Activated CD8-positive, alpha-beta memory T cell treated with anti-CD3 and anti-CD28 coated beads, Interleukin-2, amount 50 U/mL, for 24 hours (primary cell): ENCODE measurements around the gene PFN2.
"Not testable (repeated sequence)": the region's sequence is repeated elsewhere in the genome, so short reads cannot be mapped to it uniquely, and the experiment has no call there.

Experiments used
- DNase-seq: peaks from one replicate; pipeline ENCODE4 v3.0.0-alpha.2; 2020; ENCODE audit errors: extremely low read depth

Gene PFN2

GRCh38 chr3:149970716-149971402 is at the start of gene PFN2:
Gene PFN2, minus strand, starts transcription at chr3:149970895. Its CDS starts 39 bp downstream, at chr3:149970856.
- no peak for DNase-seq

DNA sequence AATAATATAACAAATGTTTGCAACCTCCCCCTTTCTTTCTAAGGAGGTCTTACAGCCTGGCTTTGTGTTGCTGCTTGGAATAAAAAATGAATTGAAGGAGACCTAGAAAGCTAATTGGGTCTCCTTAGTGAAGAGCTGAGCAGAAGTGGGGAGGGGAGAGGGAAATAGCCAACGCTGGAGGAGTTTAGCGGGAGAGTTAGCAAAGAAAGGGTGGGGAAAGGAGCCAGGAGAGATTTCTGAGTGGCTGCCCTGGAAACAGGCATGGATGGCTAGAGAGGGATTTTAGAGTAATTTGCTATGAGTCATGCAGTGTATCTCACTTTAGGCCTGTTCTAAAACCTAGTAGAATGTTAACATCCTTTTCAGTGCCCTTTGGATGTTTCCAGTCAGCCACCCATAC is 45.2 kb upstream of the PFN2 start:
- no peak for DNase-seq

- no peak for DNase-seq
These were observed 44.1 kb upstream of the PFN2 start for GRCh38 chr3:150014782-150015181.

DNA sequence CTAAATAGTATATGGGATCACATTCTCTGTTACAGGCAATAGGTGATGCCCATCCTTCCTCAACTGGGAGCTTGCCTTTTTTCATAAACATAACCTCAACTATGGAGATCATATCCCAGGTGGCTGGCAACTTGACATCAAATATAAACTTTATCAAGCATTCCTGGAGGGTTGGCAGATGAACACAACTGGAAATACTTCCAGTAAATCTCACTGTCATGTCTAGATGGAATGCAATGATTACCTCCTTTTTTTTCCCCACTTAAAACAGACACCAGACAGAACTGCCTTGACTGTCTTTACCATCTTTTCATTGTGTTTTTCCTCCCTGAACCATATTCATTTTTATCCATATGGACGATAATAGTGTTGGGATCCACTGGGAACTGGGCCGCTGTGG is 43.1 kb upstream of the PFN2 start:
- no peak for DNase-seq

DNA sequence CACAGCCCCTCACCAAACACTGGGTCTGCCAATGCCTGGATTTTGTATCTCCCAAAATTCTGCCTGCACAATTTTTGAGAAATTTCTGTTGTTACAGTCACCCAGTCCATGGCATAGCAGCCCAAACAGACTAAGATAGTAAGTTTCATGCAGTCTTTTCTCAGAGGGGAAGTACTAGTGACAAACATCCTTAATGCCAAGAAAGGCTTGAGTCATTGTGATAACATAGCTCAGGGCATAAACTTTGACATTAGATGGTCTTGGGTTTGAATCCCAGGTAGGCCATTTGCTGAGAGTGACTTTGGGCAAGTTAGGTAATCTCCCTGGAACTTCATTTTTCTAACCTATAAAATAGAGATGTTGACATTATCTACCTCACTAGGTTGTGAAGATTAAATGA is 36.1 kb upstream of the PFN2 start:
- DNase-seq: no peak

DNA sequence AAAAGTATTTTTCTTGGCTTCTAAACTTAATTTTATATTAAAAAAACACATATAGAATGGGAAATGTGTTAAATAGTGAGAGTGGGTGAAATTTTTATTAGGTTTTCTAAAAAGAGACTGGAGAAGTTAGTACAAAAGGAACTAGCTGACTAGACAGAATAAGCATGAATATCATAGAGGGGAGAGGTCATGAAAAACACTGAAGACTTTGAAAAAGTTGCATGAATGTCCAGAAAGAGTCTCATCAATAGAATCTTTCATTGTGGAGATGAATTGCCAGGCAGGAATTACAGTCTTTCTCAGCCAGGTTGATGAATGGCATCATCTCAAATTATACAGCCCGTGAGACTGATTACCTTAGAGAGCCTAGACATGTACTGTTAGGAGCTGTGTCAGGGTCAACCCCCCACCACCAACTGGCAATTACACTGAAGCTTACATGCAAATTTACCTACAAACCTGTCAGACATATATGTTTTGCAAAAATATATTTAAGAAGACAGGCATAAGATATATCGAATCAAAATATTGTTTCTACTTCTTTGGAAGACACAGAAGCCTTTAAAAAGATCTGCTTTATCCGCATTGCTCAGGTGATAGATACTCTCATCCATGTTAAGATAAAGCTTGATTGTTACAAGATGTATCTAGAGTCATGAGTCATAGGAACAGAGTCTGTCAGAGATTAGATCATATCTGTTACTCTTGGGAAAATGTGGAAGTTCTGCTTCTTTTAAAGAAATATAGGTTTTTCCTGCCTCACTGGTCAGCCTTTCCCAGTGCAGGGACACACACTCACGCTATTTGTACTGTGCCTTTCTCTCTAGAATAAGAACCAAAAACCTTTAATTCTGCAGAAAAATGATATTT is 34.8 kb upstream of the PFN2 start:
- no peak for DNase-seq

DNA sequence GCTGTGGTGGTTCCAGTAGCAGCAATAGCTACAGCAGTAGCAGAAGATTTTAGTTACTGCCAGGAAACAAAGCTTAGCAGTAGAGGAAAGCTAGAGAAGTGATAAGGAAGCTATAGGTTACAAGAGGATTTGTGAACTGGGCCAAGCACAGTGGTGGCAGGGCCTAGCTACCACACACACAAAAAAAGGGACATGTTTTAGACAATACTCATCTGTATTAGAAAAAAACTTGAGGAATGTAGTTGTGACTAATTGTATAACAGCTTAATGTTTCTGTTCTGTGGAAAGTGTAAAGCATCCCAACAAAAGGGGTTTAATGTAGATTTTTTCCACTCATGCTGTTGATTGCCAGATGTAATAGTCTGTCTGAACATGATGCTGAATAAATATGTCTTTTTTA is 29.9 kb upstream of the PFN2 start:
- DNase-seq: no peak

- DNase-seq: no peak
These were observed 28.7 kb upstream of the PFN2 start for GRCh38 chr3:149999421-149999820.

- no peak for DNase-seq
These were observed 28.3 kb upstream of the PFN2 start for GRCh38 chr3:149998946-149999345.

- DNase-seq: no peak
These were observed 21.8 kb upstream of the PFN2 start for GRCh38 chr3:149992416-149993058.

GRCh38 chr3:149990423-149990948 is 19.8 kb upstream of the PFN2 start:
- DNase-seq: no peak

- DNase-seq: no peak
These were observed 18.6 kb upstream of the PFN2 start for GRCh38 chr3:149989307-149989706.

- DNase-seq: no peak
These were observed 12.9 kb upstream of the PFN2 start for GRCh38 chr3:149983628-149984027.

DNA sequence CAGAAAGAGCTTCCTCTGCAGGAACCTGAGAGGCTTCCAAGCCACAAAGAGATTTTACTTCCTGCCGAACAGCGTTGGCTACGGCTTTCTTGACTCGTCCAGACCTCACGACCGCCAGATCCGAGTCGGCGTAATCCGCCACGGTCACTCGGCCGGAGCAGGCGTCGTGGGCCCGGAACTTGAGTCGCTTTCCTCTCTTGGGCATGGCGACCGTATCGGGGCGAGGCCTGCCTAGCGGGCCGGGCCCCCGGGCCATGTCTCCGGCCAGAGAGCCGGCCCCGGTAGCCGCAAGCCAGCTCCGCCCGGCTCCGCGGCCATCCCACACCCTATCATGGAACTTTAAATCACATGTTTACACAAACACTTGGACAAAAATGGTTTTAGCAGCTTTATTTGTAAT is 12.4 kb upstream of the PFN2 start:
- not testable (repeated sequence) for DNase-seq

- DNase-seq: not testable (repeated sequence)
These were observed 11.3 kb upstream of the PFN2 start for GRCh38 chr3:149981979-149982378.

DNA sequence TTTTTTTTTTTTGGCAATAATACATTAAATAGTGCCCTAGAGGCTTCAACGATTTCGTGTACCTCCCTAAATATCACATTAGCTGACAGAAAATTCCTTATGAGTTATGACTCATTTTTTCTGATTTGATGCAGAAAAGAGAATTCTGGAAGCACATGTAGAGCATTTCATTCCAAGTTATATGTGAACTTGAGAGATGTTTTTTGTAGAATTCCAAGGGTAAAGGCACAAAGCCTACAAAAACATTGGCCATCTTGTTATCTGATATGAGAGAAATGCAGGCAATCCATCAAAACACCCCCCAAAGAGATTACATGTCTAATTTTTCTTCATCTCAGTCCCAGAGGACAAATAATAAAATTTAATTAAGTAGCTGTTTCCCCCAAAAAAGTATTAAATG is 6.7 kb upstream of the PFN2 start:
- DNase-seq: no peak

- DNase-seq: no peak
These were observed 5.2 kb upstream of the PFN2 start for GRCh38 chr3:149975919-149976318.

DNA sequence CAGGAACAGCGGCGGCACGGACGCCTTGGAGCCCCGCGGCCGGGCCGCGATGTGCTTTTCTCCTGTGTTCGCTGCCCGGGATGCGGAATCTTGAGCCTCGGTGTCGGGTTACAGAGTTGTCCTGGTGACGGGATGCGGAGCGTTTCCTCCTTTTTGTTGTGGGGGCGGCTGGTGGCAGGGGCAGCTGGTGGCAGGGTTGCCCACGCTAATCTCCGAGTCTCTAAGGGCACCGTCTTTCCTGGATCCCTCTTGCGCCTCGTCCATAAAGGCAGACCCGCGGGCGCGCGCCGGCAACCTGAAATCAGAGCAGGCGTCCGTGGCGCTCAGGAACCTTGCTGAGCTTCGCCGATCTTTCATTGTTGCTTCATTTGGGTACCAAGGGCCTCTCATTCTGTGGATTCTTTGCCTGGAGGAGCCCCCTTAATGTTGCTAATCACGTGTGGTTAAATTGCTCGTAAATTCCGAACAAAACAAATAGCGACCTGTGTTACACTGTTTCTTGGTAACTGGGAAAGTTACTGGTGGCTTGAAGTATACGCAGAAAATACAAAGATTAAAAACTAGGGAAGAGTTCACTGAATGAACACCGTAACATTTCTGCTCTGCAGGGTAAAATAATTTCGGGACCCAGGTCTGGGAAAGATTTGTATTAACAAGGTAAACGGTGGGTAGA is 844 bp upstream of the PFN2 start:
- DNase-seq: no peak

DNA sequence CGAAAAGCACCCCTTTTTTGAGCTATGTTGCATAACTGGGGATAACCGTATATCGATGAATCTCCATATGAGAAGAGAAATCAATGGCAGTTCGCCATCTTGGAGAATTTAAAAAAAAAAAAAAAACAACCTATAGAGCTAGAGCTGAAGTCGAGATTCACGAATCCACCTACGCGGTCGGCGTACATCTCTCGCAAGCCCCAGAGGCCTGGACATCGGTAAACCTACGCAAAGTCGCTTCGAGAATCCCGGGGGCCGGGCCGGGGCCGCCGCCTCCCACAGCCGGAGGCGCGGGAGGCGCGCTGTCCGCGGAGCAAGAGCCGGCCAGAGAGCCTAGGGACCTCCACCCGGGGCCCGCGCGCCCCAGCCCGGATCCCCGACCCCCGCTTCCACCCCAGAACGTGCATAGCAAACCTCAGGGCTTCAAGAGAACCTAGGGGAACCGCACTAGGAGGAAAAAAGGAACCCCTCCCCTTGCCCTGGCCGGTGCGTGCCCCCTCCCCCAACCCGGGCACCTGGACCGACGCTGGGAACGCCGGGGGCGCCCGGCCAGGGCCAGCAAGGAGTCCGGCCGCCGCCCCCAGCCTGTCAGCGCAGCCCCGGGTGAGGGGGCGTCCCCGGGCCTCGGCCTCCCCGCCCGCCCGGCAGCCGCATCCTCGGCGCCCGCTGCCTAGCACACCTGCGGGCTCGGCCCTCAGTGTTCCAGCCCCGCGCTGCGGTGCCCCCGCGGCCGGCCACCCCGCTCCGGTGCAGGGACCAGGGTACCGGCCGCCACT is 567 bp downstream of the PFN2 start:
- peak; percentile 28 for DNase-seq

GRCh38 chr3:149969110-149969939 is 1.4 kb downstream of the PFN2 start:
- DNase-seq: no peak
